Measurements from ENCODE around the gene MPC1.

The MPC1 gene

GRCh38 chr6:166382933-166383801 lies at the start of gene MPC1:
Gene MPC1 (minus strand): TSS chr6:166382940. CDS start chr6:166382876, 64 bp downstream.
- Histone ChIP-seq H3K36me3 (ENCODE audit: insufficient read depth, low read length) (no peaks in the 10 kb centered on the region), H3K27ac (ENCODE audit: low read depth, low read length, poor library complexity, severe bottlenecking) (no peak within 1 kb of the TSS), H3K4me3 (ENCODE audit: low read depth, low read length, poor library complexity, severe bottlenecking) (peak within 1 kb of the TSS; percentile 79), H3K9me2 (ENCODE audit: low read depth, low read length) (no peaks in the 10 kb centered on the region), H2AFZ (ENCODE audit: low read length) (no peak within 1 kb of the TSS), H3K9ac (ENCODE audit: low read length) (peak within 1 kb of the TSS; percentile 75), H3F3A (ENCODE audit: insufficient read depth, low read length) (no peaks in the 10 kb centered on the region; the same call in 1 of the 2 replicates), H4K20me1 (ENCODE audit: insufficient read depth, low read length) (no peaks in the 10 kb centered on the region), H3K4me2 (ENCODE audit: low read length) (peak within 1 kb of the TSS; percentile 91), H3K79me2 (ENCODE audit: insufficient read depth, low read length) (no peaks in the 10 kb centered on the region), H3K27me3 (ENCODE audit: insufficient read depth, low read length) (peaks cover 3% of the 10 kb centered on the region), H3K4me1 (ENCODE audit: insufficient read depth, low read length, severe bottlenecking) (peaks cover 20% of the 10 kb centered on the region), H3K9me3 (ENCODE audit: low read length) (no peaks in the 10 kb centered on the region)
- TF ChIP-seq CTCF (IDR thresholded peaks at IDR 0.05; ENCODE audit: low read length) (no peak), EZH2 (IDR thresholded peaks at IDR 0.05; ENCODE audit: borderline replicate concordance, low read length) (no peak)

DNA sequence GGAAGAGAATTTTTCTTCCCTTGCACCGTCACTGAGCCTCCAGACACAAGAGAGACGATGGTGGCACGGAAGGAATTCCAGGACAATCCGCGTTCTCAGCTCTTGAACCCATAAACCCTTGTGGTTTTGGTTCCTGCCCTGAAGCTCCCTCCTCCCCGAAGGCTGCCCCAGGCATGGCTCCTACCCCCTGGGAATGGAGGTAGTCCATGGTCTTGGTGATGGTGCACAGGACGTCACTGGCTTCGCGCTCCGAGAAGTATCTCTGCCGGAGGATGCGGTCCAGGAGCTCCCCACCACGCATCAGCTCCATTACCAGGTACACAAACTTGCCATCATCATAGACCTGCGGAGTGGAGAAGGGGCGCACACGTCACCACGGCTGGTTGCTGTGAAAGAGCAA lies 47.5 kb upstream of the MPC1 start:
- no peak overlapping the region for H3K27ac ChIP-seq (ENCODE audit: low read depth, low read length, poor library complexity, severe bottlenecking)
- H3F3A ChIP-seq (ENCODE audit: insufficient read depth, low read length) = no peaks in the 10 kb centered on the region
- no peaks in the 10 kb centered on the region for H3K9me3 ChIP-seq (ENCODE audit: low read length)
- H3K36me3 ChIP-seq (ENCODE audit: insufficient read depth, low read length) = no peaks in the 10 kb centered on the region
- H3K4me3 ChIP-seq (ENCODE audit: low read depth, low read length, poor library complexity, severe bottlenecking) = no peak overlapping the region
- H3K79me2 ChIP-seq (ENCODE audit: insufficient read depth, low read length) = no peaks in the 10 kb centered on the region
- H3K9me2 ChIP-seq (ENCODE audit: low read depth, low read length) = no peaks in the 10 kb centered on the region
- H3K27me3 ChIP-seq (ENCODE audit: insufficient read depth, low read length) = no peaks in the 10 kb centered on the region
- TF ChIP-seq CTCF (IDR thresholded peaks at IDR 0.05; ENCODE audit: low read length) = no peak
- TF ChIP-seq EZH2 (IDR thresholded peaks at IDR 0.05; ENCODE audit: borderline replicate concordance, low read length) = no peak
- H4K20me1 ChIP-seq (ENCODE audit: insufficient read depth, low read length) = no peaks in the 10 kb centered on the region
- H3K4me2 ChIP-seq (ENCODE audit: low read length) = no peak overlapping the region
- no peak overlapping the region for H3K9ac ChIP-seq (ENCODE audit: low read length)
- H2AFZ ChIP-seq (ENCODE audit: low read length) = no peak overlapping the region
- no peaks in the 10 kb centered on the region for H3K4me1 ChIP-seq (ENCODE audit: insufficient read depth, low read length, severe bottlenecking)

- Histone ChIP-seq H3K4me1 (ENCODE audit: insufficient read depth, low read length, severe bottlenecking) (no peaks in the 10 kb centered on the region), H3F3A (ENCODE audit: insufficient read depth, low read length) (no peaks in the 10 kb centered on the region), H3K9ac (ENCODE audit: low read length) (no peak overlapping the region), H3K27me3 (ENCODE audit: insufficient read depth, low read length) (no peaks in the 10 kb centered on the region), H4K20me1 (ENCODE audit: insufficient read depth, low read length) (no peaks in the 10 kb centered on the region), H3K9me3 (ENCODE audit: low read length) (no peaks in the 10 kb centered on the region), H3K4me3 (ENCODE audit: low read depth, low read length, poor library complexity, severe bottlenecking) (no peak overlapping the region), H3K4me2 (ENCODE audit: low read length) (no peak overlapping the region), H2AFZ (ENCODE audit: low read length) (no peak overlapping the region), H3K79me2 (ENCODE audit: insufficient read depth, low read length) (no peaks in the 10 kb centered on the region), H3K9me2 (ENCODE audit: low read depth, low read length) (no peaks in the 10 kb centered on the region), H3K27ac (ENCODE audit: low read depth, low read length, poor library complexity, severe bottlenecking) (no peak overlapping the region), H3K36me3 (ENCODE audit: insufficient read depth, low read length) (no peaks in the 10 kb centered on the region)
- TF ChIP-seq CTCF (IDR thresholded peaks at IDR 0.05; ENCODE audit: low read length) = no peak
- TF ChIP-seq EZH2 (IDR thresholded peaks at IDR 0.05; ENCODE audit: borderline replicate concordance, low read length) = no peak
These were observed 41.7 kb upstream of the MPC1 start for GRCh38 chr6:166424431-166424830.

All from OCI-LY1 (cell line).